Neural cell (in vitro differentiated cells): Measurements from ENCODE around the gene FAM53A.

Experiments
- MXI1 ChIP-seq: fragments of 450-650 bp; conservative IDR thresholded peaks from 2 replicates; pipeline ENCODE4 v1.6.1; 2014; ENCODE audit warnings: antibody characterized with exemption, mild to moderate bottlenecking; ENCODE audit not compliant: poor library complexity, severe bottlenecking
- POLR2AphosphoS5 ChIP-seq: IDR thresholded peaks from 2 replicates; pipeline ENCODE4 v1.6.1; 2012
- RAD21 ChIP-seq: fragments of 450-650 bp; conservative IDR thresholded peaks from 2 replicates; pipeline ENCODE4 v1.6.1; 2014; ENCODE audit warnings: antibody characterized with exemption, mild to moderate bottlenecking, moderate library complexity
- TF ChIP-seq, protein P1 (sequence below): fragments of 450-650 bp; IDR thresholded peaks from 2 replicates; pipeline ENCODE4 v1.5.1; 2014; ENCODE audit warnings: antibody characterized with exemption, mild to moderate bottlenecking, moderate library complexity; ENCODE audit not compliant: poor library complexity, severe bottlenecking

DNA sequence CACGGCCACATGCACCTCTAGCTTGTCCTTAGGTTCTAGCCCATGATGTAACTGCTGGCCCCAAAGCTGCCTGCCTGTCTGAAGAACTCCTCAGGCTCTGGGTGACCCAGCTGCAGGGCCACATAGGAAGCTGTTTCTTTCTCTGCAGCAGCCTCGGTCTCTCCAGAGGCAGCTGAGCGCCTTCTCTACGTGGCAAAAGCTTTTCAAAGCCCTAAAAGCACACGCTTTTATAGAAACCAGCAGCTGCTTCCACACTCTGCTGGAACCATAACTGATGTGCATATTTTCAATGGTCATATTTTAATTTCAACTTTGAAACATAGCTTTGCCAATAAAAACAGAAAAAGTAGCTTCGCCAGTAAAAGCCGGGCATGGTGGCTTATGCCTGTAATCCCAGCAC lies 37.4 kb downstream of the FAM53A start:
- no peak for TF ChIP-seq POLR2AphosphoS5
- TF ChIP-seq, protein P1, sequence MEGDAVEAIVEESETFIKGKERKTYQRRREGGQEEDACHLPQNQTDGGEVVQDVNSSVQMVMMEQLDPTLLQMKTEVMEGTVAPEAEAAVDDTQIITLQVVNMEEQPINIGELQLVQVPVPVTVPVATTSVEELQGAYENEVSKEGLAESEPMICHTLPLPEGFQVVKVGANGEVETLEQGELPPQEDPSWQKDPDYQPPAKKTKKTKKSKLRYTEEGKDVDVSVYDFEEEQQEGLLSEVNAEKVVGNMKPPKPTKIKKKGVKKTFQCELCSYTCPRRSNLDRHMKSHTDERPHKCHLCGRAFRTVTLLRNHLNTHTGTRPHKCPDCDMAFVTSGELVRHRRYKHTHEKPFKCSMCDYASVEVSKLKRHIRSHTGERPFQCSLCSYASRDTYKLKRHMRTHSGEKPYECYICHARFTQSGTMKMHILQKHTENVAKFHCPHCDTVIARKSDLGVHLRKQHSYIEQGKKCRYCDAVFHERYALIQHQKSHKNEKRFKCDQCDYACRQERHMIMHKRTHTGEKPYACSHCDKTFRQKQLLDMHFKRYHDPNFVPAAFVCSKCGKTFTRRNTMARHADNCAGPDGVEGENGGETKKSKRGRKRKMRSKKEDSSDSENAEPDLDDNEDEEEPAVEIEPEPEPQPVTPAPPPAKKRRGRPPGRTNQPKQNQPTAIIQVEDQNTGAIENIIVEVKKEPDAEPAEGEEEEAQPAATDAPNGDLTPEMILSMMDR, result no peak
- TF ChIP-seq MXI1, result no peak
- no peak for TF ChIP-seq RAD21
